ENCODE data around the gene SLC25A40.
"Not testable (repeated sequence)": the region's sequence is repeated elsewhere in the genome, so short reads cannot be mapped to it uniquely, and the experiment has no call there.

Gene SLC25A40
- 17.4 to 20.7 (median 19.2) reads per million in 4 experiments for total RNA-seq

GRCh38 chr7:87876040-87876868 lies at the start of gene SLC25A40, which contains the start of gene DBF4:
SLC25A40 (minus strand) TSS chr7:87876360; CDS start chr7:87858727, 17,633 bp downstream.
DBF4 (plus strand) TSS chr7:87876493; CDS start chr7:87876733, 240 bp downstream.
- DNase-seq = peak; percentile 89

GRCh38 chr7:87922759-87923395 lies 46.7 kb upstream of the SLC25A40 start:
- DNase-seq = not testable (repeated sequence)

GRCh38 chr7:87920578-87920977 lies 44.4 kb upstream of the SLC25A40 start:
- DNase-seq = no peak

GRCh38 chr7:87919875-87920274 lies 43.7 kb upstream of the SLC25A40 start:
- no peak for DNase-seq

GRCh38 chr7:87918740-87919139 lies 42.6 kb upstream of the SLC25A40 start:
- DNase-seq = no peak

GRCh38 chr7:87912121-87912520 lies 36.0 kb upstream of the SLC25A40 start:
- DNase-seq = no peak

- not testable (repeated sequence) for DNase-seq
Measured at GRCh38 chr7:87908814-87909213, 32.7 kb upstream of the SLC25A40 start.

GRCh38 chr7:87907136-87907906 lies 31.2 kb upstream of the SLC25A40 start:
- not testable (repeated sequence) for DNase-seq

GRCh38 chr7:87899255-87899654 lies 23.1 kb upstream of the SLC25A40 start:
- DNase-seq = no peak

- no peak for DNase-seq
Measured at GRCh38 chr7:87895363-87895762, 19.2 kb upstream of the SLC25A40 start.

GRCh38 chr7:87886875-87887274 lies 10.7 kb upstream of the SLC25A40 start:
- no peak for DNase-seq

GRCh38 chr7:87885018-87885417 lies 8.9 kb upstream of the SLC25A40 start:
- DNase-seq = no peak

- no peak for DNase-seq
Measured at GRCh38 chr7:87882151-87882937, 6.2 kb upstream of the SLC25A40 start.

- DNase-seq = no peak
Measured at GRCh38 chr7:87878208-87878735, 2.1 kb upstream of the SLC25A40 start.

- no peak for DNase-seq
Measured at GRCh38 chr7:87877366-87878040, 1.3 kb upstream of the SLC25A40 start.

- DNase-seq = no peak
Measured at GRCh38 chr7:87876869-87877234, 692 bp upstream of the SLC25A40 start.

GRCh38 chr7:87875151-87876039 lies 765 bp downstream of the SLC25A40 start:
- DNase-seq = no peak

GRCh38 chr7:87874066-87874465 lies 2.1 kb downstream of the SLC25A40 start:
- no peak for DNase-seq

- not testable (repeated sequence) for DNase-seq
Measured at GRCh38 chr7:87873328-87873727, 2.8 kb downstream of the SLC25A40 start.

- DNase-seq = no peak
Measured at GRCh38 chr7:87872346-87872745, 3.8 kb downstream of the SLC25A40 start.
